T-helper 17 cell (primary cell): ENCODE measurements around the gene CYLD. TPM values are rescaled to one million over a fixed set of nuclear protein-coding genes. Genes with fewer than 3 reads are reported as not detected.

Experiments used
- ATAC-seq: fragments of 150-1000 bp; cut with Tn5 transposase; 2 replicates; pipeline ENCODE4 v1.10.0; 2021; ENCODE audit warnings: mild to moderate bottlenecking, moderate library complexity
- DNase-seq, 3 donors: peaks; one replicate each; pipeline versions ENCODE4 v3.0.0 to v3.0.0-alpha.2; 2020 to 2021
- H3K9me3 ChIP-seq: one replicate; pipeline ENCODE4 v1.7.0; 2013; ENCODE audit warnings: low read length, mild to moderate bottlenecking; ENCODE audit not compliant: control insufficient read depth, poor library complexity, severe bottlenecking
- H3K27ac Mint-ChIP-seq: one replicate; pipeline ENCODE4 v1.8.0; 2022; ENCODE audit warnings: mild to moderate bottlenecking, moderate library complexity, mixed read lengths
- H3K27me3 Mint-ChIP-seq: one replicate; pipeline ENCODE4 v1.8.0; 2022; ENCODE audit warnings: mixed read lengths
- H3K36me3 Mint-ChIP-seq: one replicate; pipeline ENCODE4 v1.8.0; 2022; ENCODE audit warnings: low read depth, mixed read lengths
- H3K4me1 Mint-ChIP-seq: one replicate; pipeline ENCODE4 v1.8.0; 2022; ENCODE audit warnings: mild to moderate bottlenecking, mixed read lengths
- H3K4me3 Mint-ChIP-seq: one replicate; pipeline ENCODE4 v1.8.0; 2022; ENCODE audit warnings: mild to moderate bottlenecking, moderate library complexity, mixed read lengths
- total RNA-seq, 4 donors: library from RNA in 2 of 4; stranded (reverse) in 2 of 4; gene quantifications; one replicate each; pipeline ENCODE4 v1.2.3 and lab custom pipeline; 2022 to 2026

Gene CYLD
- 100 to 1,000 TPM; 411 to 412 TPM for total RNA-seq
- total RNA-seq (lab: John Stamatoyannopoulos, UW) = 694 to 929 reads per million in 2 donors

DNA sequence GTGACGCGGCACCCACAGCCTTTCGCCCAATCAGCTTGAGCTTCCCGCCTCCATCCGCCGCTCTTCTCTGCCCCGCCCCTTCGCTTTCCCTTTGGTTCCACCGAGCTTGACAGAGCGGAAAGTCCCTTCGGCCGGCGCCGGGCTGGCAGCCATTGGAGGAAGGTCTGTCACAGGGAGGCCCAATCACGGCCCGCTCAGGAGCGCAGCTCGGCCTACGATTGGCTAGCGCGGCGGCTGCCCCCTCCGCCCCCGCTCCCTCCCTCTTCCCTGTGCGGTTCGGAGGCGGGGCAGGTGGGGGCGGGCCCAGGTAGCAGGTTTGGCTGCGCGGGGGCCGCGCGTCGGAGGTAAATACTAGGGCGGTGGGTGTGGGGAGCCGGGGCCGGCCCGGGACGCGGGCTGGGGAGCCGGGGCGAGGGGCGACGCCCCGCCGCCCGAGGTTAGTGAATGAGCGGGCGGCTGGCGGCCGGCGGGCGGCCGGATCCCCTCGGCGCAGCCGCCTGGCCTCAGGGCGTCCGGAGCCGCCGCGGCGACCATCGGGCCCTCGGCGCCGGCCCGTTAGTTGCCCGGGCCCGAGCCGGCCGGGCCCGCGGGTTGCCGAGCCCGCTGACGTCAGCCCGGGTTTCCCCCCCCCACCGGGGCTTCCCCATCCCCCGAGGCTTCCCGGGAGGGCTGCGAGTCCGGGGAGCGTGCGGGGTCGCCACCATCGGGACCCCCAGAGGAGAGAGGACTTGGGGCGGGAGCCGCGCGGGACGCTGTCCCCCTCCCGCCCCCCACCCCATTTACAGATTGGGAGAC lies at the start of gene CYLD:
Gene CYLD (plus strand): TSS at position 306 of the 795 bp plus-strand sequence. CDS start 7,613 bp downstream, outside the sequence.
- Mint-ChIP-seq H3K27ac (peak within 1 kb of the TSS; percentile 98), H3K27me3 (no peaks in the 10 kb centered on the region), H3K4me3 (peak within 1 kb of the TSS; percentile 94), H3K4me1 (peaks cover 46% of the 10 kb centered on the region), H3K36me3 (peaks cover 11% of the 10 kb centered on the region)
- DNase-seq (peak; percentile 99 to 100 (median 99)), ATAC-seq (peak; percentile 90)
- no peaks in the 10 kb centered on the region for H3K9me3 ChIP-seq

DNA sequence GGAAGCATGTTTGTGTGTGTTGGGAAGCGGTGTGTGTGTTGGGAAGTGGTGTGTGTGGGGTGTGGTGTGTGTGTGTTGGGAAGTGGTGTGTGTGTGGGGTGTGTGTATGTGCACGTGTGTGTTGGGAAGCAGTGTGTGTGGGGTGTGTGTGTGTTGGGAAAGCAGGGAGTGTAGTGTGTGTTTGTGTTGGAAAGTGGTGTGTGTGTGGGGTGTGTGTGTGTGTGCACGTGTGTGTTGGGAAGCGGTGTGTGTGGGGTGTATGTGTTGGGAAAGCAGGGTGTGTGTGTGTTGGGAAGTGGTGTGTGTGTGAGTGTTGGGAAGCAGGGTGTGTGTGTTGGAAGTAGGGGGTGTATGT lies 49.3 kb upstream of the CYLD start:
- DNase-seq = no peak
- Mint-ChIP-seq H3K27ac (peak overlapping the region; percentile 87), H3K4me1 (peaks cover 50% of the 10 kb centered on the region)

DNA sequence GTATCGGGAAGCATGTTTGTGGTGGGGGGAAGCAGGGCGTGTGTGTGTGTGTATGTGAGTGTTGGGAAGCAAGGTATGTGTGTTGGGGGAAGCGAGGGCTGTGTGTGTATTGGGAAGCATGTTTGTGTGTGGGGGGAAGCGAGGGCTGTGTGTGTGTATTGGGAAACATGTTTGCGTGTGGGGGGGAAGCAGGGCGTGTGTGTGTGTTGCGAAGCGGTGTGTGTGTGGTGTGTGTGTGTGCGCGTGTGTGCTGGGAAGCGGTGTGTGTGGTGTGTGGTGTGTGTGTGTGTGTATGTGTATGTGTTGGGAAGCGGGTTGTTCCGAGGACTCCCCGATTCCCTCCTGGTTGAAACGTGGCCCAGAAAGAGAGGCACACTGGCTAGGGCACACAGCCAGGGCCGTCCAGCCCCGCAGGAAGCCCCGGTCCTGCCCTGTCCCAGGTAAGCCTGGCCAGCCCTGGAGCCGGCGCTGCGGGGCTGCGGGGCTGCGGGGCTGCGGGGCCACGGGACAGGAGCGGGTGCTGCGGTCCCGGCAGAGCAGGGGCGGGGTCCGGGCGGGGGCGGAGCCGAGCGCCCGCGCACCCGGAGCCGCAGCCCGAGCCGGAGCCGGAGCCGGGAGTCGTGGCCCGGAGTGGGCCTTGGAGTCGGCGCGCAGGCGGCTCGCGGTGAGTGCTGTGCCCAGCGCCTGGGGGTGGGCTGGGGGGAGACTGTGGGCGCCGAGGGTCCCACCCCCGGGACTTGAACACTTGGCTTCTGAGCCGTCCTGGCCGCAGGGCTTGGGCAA lies 48.7 kb upstream of the CYLD start, which contains the start of gene NOD2:
Gene NOD2 (plus strand): TSS at position 608 of the 783 bp plus-strand sequence. CDS start 5,890 bp downstream, outside the sequence.
- peaks cover 3% of the 10 kb centered on the region for H3K36me3 Mint-ChIP-seq
- peaks cover 53% of the 10 kb centered on the region for H3K4me1 Mint-ChIP-seq

More for the DNA sequence above, 49.3 kb upstream of the CYLD start:
- H3K4me3 Mint-ChIP-seq = peak overlapping the region; percentile 91
- H3K9me3 ChIP-seq = no peaks in the 10 kb centered on the region
- H3K27me3 Mint-ChIP-seq = no peaks in the 10 kb centered on the region
- no peak for ATAC-seq
- H3K36me3 Mint-ChIP-seq = peaks cover 3% of the 10 kb centered on the region

GRCh38 chr16:50694206-50694605 lies 47.7 kb upstream of the CYLD start:
- no peaks in the 10 kb centered on the region for H3K9me3 ChIP-seq
- DNase-seq (no peak), ATAC-seq (no peak)
- peaks cover 3% of the 10 kb centered on the region for H3K36me3 Mint-ChIP-seq
- peaks cover 62% of the 10 kb centered on the region for H3K4me1 Mint-ChIP-seq
- no peaks in the 10 kb centered on the region for H3K27me3 Mint-ChIP-seq
- H3K4me3 Mint-ChIP-seq = peak overlapping the region; percentile 93
- peak overlapping the region; percentile 98 for H3K27ac Mint-ChIP-seq

More for the DNA sequence above, 48.7 kb upstream of the CYLD start, which contains the start of gene NOD2:
- no peaks in the 10 kb centered on the region for H3K9me3 ChIP-seq
- Mint-ChIP-seq H3K27me3 (no peaks in the 10 kb centered on the region), H3K4me3 (peak within 1 kb of the TSS; percentile 93), H3K27ac (peak within 1 kb of the TSS; percentile 98)
- peak in 2 of 3 donors; percentile 41 to 44 for DNase-seq
- peak; percentile 39 for ATAC-seq

- no peaks in the 10 kb centered on the region for H3K9me3 ChIP-seq
- DNase-seq = no peak
- H3K27me3 Mint-ChIP-seq = no peaks in the 10 kb centered on the region
- H3K27ac Mint-ChIP-seq = peak overlapping the region; percentile 98
- no peak for ATAC-seq
- peaks cover 3% of the 10 kb centered on the region for H3K36me3 Mint-ChIP-seq
- H3K4me3 Mint-ChIP-seq = peak overlapping the region; percentile 93
- H3K4me1 Mint-ChIP-seq = peaks cover 73% of the 10 kb centered on the region
These were observed 46.6 kb upstream of the CYLD start for GRCh38 chr16:50695017-50696000.

- Mint-ChIP-seq H3K27ac (peak overlapping the region; percentile 98), H3K4me3 (peak overlapping the region; percentile 92), H3K36me3 (peaks cover 3% of the 10 kb centered on the region), H3K27me3 (no peaks in the 10 kb centered on the region), H3K4me1 (peaks cover 68% of the 10 kb centered on the region)
- ATAC-seq = no peak
- no peaks in the 10 kb centered on the region for H3K9me3 ChIP-seq
- DNase-seq = no peak
These were observed 45.8 kb upstream of the CYLD start for GRCh38 chr16:50696126-50696525.

- Mint-ChIP-seq H3K4me1 (peaks cover 71% of the 10 kb centered on the region), H3K27ac (peak overlapping the region; percentile 98), H3K36me3 (peaks cover 3% of the 10 kb centered on the region), H3K27me3 (no peaks in the 10 kb centered on the region), H3K4me3 (peak overlapping the region; percentile 92)
- DNase-seq = peak; percentile 32 to 36 (median 35)
- peak; percentile 70 for ATAC-seq
- H3K9me3 ChIP-seq = no peaks in the 10 kb centered on the region
These were observed 45.1 kb upstream of the CYLD start for GRCh38 chr16:50696575-50697420.

DNA sequence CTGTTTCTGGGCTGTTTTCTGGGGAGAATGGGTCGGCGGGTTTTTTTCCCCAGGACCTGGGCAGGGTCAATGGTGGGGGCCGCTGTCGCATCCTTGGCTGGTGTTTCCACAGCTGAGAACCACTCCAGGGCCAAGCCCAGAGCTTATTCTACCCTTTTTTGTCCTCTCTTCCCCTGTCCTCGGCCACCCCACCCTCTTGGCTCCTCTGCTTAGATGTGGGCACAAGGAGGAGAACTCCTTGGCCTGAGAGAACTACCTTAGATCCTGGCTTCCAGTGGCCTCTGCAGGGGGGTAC lies 44.5 kb upstream of the CYLD start:
- Mint-ChIP-seq H3K4me3 (peak overlapping the region; percentile 92), H3K4me1 (peaks cover 70% of the 10 kb centered on the region), H3K27me3 (no peaks in the 10 kb centered on the region), H3K27ac (peak overlapping the region; percentile 98), H3K36me3 (peaks cover 3% of the 10 kb centered on the region)
- DNase-seq = no peak
- ATAC-seq = no peak
- no peaks in the 10 kb centered on the region for H3K9me3 ChIP-seq

DNA sequence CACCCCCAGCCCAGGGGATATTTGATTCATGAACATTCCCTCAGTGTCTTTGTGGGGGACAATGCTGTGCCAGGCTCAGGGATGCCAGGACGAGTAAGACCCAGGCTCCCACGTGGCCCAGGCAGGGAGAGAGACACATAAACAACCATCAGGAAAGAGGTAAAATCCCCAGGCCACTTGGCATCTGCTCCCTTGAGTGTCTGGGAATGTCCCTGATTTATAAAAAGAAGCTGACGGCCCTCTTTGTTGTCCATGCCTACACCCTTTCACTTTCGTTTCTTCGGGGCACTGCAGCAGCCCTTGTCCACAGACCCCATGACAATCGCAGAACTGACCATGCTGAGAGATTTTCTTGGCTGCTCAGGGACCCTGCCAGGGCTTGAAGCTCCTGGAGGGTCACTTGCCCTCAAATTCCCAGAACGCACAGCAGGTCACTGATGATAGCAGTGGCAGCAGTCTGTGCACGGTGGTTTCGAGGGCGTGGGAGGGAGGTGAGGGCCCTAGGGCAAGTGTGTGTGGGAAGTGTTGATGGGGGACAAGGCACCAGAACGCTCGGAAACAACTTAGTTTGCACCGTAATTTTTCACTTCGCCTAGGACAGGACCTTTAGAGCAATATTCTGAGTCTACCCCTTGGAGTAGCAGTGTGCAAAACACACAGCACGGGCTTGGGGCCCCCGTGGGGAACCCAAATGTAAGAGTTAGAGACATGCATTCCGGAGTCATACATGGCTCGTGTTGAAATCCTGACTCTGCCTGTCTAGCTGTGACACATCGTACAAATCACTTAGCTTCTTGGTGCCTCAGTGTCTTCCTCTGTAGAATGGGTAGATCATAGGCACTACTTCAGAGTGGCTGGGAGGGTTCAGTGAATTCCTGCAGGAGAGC lies 43.8 kb upstream of the CYLD start:
- no peak for DNase-seq
- H3K4me1 Mint-ChIP-seq = peaks cover 65% of the 10 kb centered on the region
- ATAC-seq = peak; percentile 49
- H3K9me3 ChIP-seq = no peaks in the 10 kb centered on the region
- H3K27ac Mint-ChIP-seq = peak overlapping the region; percentile 98
- no peaks in the 10 kb centered on the region for H3K36me3 Mint-ChIP-seq
- H3K27me3 Mint-ChIP-seq = no peaks in the 10 kb centered on the region
- peak overlapping the region; percentile 92 for H3K4me3 Mint-ChIP-seq

- DNase-seq (no peak), ATAC-seq (peak; percentile 71)
- no peaks in the 10 kb centered on the region for H3K27me3 Mint-ChIP-seq
- peaks cover 56% of the 10 kb centered on the region for H3K4me1 Mint-ChIP-seq
- peak overlapping the region; percentile 98 for H3K27ac Mint-ChIP-seq
- peaks cover 9% of the 10 kb centered on the region for H3K9me3 ChIP-seq
- no peaks in the 10 kb centered on the region for H3K36me3 Mint-ChIP-seq
- H3K4me3 Mint-ChIP-seq = peak overlapping the region; percentile 92
These were observed 42.3 kb upstream of the CYLD start for GRCh38 chr16:50699326-50700159.
